GM12864 (cell line): Measurements from ENCODE around the gene PUM2.

ENCODE experiments used
- DNase-seq: peaks from one replicate; pipeline ENCODE4 v3.0.0-alpha.2; 2011; ENCODE audit warnings: low read depth
- H3K4me3 ChIP-seq: 2 replicates; pipeline ENCODE4 v1.5.1; 2011; ENCODE audit warnings: mild to moderate bottlenecking, low read depth, low read length, control low read depth
- CTCF ChIP-seq: IDR thresholded peaks from 2 replicates; pipeline ENCODE4 v1.5.1; 2011; ENCODE audit warnings: low read depth, mild to moderate bottlenecking, moderate library complexity, low read length, control low read depth, inconsistent platforms; ENCODE audit errors: missing control alignments

PUM2 gene

GRCh38 chr2:20231598-20232026 is 119.0 kb downstream of the PUM2 start:
- no peak for TF ChIP-seq CTCF
- no peak for DNase-seq
- no peak overlapping the region for H3K4me3 ChIP-seq

DNA sequence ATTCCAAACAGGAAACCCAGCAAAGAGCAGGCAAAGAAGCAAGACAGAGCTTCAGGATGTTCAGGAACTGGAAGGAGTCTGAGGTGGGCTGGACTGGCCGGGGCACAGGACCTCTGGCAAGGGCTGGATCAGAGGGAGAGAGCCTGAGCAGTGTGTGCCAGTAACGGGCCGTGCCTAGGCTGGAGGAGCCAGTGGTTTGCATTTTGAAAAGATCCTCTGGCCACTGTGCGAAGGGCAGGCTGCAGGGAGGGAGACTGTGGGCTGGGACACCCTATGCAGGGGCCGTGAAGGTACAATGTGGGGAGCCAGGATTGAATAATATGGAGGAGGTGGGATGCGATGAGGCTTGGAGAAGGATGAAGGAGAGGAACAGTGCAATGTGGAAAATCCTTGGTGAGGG is 119.5 kb downstream of the PUM2 start:
- no peak overlapping the region for H3K4me3 ChIP-seq
- no peak for DNase-seq
- TF ChIP-seq CTCF, result no peak

- no peak for DNase-seq
- no peak overlapping the region for H3K4me3 ChIP-seq
- no peak for TF ChIP-seq CTCF
Measured at GRCh38 chr2:20230114-20230425, 120.6 kb downstream of the PUM2 start.

DNA sequence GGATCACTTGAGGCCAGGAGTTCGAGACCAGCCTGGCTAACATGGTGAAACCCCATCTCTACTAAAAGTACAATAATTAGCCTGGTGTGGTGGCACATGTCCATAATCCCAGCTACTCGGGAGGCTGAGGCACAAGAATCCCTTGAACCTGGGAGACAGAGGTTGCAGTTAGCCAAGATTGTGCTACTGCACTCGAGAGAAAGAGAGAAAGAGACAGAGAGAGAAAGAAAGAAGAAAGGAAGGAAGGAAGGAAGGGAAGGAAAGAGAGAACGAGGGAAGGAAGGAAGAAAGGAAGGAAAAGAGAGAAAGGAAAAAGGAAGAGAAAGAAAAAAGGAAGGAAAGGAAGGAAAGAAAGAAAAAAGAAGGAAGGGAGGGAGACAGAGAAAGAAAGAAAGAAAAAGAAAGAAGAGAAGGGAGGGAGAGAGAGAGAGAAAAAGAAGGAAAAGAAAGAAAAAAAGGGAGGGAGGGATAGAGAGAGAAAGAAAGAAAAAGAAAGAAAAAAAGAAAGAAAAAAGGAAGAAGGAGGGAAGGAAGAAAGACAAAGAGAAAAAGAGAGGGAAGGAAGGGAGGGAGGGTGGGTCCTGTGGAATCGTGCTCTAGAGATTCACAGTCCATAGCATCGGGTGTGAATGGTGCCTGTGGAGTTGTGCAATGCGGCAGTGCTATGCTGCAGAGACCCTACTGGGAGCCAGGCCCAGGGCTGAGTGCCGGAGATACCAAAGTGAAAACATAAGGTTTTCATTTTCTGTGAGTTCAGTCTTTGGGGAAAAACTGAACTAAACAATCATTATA is 121.1 kb downstream of the PUM2 start:
- no peak overlapping the region for H3K4me3 ChIP-seq

DNA sequence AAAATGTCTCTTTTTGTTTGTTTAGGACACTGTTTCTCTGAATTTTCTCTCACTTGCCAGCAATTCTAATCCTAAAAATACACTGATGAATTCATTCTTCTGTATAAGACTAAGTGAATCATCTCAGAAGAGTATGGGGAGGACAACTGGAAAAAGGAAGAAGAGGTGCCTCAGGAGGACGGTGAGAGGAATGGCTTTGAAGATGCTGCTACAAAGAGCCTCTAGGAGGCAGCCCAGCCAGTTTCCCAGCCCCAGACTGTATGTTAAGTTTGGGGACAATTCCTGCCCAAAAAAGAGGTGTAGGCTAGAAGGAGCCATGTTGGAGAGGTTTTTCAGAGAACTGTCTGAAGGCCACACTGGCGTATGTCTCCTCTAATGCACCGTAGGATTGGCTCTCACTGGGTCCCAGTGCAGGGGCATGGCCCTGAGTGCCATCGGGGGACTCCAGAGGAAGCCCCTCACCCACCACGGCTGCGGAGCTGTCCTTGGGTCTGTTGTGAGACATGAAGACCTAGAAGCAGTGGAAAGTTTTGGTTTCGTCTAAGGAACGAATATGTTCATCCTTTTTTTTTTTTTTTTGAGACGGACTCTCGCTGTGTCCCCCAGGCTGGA is 122.6 kb downstream of the PUM2 start:
- no peak overlapping the region for H3K4me3 ChIP-seq
- no peak for DNase-seq
- TF ChIP-seq CTCF, result no peak

More for the DNA sequence above, 121.1 kb downstream of the PUM2 start:
- DNase-seq, result no peak
- no peak for TF ChIP-seq CTCF

- no peak for DNase-seq
- TF ChIP-seq CTCF, result no peak
- no peak overlapping the region for H3K4me3 ChIP-seq
Measured at GRCh38 chr2:20226152-20226545, 124.5 kb downstream of the PUM2 start.
